NCI-H128 (cell line): ENCODE measurements around the gene AXL.
"Not testable (repeated sequence)": the region's sequence is repeated elsewhere in the genome, so short reads cannot be mapped to it uniquely, and the experiment has no call there.

Experiments
- DNase-seq: peaks from one replicate; lab custom pipeline; 2025; ENCODE audit not compliant: unreplicated experiment; lab: John Stamatoyannopoulos, UW

Gene AXL

DNA sequence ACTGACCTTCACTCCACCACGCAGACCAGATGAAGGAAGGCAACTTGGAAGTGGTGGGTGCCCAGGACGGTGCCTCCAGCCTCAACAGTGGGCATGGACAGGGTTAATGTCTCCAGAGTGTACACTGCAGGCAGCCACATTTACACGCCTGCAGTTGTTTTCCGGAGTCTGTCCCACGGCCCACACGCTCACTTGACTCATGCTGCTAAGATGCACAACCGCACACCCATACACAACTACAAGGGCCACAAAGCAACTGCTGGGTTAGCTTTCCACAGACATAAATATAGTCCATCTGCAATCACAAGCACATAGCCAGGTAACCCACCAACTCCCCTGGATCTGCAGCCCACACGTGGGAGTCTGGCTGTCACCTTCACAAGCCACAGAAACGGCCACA, 12.6 kb upstream of the AXL start:
- DNase-seq, result no peak

DNA sequence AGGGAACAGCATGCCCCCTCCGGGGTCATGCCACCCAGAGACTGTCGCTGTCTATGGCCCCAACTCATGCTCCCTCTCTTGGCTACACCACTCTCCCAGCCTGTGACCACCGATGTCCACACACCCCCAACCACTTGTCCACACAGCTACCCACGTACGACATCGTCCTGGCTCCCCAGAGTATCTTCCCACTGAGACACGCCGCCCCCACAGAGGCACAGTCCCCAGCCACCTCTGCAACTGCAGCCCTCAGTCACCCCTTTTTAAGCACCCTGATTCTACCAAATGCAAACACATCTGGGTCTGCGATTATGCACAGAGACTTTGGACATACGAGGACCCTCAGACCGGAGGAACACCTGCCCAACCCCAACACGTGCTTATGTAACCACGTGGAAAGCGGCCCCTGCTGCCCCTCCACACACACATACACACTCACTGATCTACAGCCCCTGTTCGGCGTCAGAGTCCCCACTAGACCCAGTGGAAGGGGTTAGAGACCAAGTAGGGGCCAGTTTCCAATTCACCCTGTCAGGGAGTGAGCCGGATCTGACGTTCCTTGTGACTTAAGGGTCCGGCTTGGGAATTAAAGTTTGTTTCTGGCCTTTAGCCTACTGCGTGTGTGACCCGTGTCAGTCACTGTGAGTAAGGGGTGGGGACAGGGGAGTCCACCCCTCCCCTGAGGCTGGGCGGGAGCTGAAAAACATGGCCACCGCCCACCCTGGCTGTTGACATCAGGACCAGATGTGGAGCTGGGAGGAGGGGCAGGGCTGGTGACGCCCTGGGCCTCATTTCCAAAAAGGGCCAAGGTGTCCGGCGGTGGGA, 11.9 kb upstream of the AXL start:
- no peak for DNase-seq

DNA sequence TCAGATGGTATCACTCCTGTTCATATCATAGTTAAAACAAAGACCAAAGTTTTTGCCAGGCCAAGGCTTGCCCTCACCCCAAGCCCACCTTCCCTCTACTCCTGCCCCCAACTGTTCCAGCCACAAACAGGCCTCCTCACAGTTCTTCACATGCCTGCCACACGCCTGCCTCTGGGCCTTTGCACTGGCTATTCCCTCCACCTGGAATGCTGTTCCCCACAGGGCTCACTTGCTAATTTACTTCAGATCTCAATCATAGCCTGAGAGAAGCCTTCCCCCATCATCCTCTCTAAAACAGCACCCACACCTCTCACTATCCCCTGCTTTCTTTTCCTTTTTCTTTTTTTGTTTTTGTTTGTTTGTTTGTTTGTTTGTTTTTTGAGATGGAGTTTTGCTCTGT, 4.9 kb upstream of the AXL start:
- no peak for DNase-seq

DNA sequence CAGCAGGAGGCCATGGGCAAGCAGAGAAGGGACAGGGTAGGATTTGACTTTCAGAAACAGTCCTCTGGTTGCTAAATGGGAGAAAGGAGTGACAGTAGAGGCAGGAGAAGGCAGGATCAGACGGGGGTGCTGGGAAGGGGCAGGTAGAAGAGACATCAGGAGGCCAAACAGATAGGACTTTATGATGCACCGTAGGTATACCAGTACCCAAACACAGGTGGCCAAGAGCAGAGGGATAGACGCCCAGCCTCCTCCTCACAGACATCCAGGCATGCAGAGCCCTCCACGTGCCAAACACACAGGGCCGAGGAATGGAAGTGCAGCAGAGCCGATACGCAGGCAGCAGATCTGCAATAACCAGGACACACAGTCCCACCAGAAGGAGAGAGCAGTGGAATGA, 1.3 kb upstream of the AXL start:
- DNase-seq, result no peak

DNA sequence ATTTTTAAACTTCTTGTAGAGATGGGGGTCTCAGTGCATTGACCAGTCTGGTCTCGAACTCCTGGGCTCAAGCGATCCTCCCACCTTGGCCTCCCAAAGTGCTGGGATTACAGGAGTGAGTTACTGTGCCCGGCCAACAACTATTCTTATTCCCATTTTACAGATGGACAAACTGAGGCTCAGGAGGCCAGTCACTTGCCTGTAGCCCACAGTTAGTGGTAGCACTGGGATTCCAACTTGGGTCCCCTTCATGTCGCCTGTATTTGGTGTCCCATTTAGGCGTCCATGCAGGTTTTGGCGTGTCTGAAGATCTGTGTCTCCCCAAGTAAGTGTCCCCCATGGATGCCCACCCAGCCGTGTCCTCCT, 791 bp upstream of the AXL start:
- DNase-seq, result no peak

DNA sequence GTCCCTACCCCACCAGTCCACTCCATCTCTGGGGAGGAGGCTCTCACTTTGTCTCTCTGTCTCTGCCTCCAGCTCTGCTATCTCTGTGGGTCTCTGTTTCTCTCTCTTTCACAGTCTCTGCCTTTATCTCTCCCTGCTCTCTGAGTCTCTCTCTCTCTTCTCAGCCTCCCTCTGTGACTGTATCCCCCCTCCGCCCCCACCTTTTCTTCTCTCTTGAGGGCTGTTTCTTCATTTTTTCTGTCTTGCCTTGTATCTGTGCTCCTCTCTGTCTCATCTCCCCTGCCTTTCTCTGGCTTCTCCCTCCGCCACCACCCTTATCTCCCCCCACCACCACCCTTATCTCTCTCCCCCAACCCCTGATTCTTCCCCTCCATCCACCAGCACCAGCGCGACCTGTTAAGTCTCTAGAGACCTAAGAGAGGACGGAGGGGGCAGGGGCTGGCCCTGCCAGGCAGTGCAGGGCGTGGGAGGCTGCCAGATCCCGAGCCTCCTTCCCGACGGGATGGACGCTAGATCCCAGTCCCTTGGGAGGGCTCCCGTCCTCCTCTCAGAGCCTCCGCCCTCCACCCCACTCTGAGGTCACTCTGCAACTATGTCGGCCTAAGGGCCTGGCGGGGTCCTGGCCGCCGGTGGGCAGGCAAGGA, 1.0 kb downstream of the AXL start:
- DNase-seq, result no peak

DNA sequence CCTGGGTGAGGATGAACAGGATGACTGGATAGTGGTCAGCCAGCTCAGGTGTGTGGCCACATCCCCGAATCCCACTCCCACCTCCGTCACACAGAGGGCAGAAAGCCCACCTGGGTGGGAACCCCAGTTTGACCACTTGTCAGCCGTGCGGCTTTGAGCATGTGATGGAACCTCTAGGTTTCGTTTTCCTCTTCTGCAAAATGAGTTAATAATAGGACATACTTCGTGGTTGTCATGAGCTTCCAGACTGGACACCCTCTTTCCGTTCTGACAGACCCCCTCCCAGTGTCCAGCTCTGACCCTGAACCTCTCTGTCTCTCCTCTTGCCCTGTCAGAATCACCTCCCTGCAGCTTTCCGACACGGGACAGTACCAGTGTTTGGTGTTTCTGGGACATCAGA, 1.8 kb downstream of the AXL start:
- no peak for DNase-seq

DNA sequence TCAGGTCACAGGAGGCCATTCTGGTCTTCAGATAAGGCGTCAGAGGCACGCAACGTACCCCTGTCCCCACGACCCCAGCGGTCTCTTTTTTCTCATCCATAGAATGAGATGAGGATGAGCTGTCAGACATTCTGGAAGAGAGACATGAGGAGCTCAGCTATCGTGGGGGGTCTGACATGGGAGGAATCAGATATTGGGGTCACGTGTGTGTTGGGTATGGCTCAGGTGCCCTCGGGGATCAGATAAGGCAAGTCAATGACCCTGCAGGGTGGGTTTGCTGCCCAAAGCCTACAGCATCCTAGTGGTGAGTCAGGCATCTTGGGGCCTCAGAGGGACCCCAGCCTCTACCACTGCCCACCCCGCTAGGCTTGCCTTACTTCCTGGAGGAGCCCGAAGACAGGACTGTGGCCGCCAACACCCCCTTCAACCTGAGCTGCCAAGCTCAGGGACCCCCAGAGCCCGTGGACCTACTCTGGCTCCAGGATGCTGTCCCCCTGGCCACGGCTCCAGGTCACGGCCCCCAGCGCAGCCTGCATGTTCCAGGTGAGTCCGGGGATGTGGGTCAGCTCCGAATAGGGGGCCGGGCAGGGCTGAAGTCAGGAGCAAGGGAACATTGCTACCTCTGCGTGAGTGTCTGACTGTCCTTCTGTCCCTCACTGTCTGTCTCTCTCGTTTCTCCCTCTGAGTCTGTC, 2.6 kb downstream of the AXL start:
- no peak for DNase-seq

DNA sequence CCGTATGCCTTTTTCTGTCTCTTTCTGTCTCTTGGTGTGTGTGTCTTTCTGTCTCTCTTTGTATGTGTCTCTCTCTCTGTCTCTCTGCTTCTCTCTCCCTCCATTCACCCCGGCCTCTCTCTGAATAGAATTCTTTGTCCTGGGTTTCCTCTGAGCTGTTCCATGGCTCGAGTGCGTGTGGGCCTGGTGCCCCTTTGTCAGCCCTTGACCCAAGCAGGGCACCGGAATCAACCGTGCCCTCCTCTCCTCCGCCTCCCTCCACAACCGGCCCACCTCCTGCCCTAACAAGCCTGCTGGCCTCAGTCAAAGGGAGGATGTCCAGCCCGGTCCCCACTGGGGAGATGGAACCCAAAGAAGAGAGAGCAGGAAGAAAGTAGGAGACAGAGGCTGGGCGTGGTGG, 3.2 kb downstream of the AXL start:
- DNase-seq, result no peak

DNA sequence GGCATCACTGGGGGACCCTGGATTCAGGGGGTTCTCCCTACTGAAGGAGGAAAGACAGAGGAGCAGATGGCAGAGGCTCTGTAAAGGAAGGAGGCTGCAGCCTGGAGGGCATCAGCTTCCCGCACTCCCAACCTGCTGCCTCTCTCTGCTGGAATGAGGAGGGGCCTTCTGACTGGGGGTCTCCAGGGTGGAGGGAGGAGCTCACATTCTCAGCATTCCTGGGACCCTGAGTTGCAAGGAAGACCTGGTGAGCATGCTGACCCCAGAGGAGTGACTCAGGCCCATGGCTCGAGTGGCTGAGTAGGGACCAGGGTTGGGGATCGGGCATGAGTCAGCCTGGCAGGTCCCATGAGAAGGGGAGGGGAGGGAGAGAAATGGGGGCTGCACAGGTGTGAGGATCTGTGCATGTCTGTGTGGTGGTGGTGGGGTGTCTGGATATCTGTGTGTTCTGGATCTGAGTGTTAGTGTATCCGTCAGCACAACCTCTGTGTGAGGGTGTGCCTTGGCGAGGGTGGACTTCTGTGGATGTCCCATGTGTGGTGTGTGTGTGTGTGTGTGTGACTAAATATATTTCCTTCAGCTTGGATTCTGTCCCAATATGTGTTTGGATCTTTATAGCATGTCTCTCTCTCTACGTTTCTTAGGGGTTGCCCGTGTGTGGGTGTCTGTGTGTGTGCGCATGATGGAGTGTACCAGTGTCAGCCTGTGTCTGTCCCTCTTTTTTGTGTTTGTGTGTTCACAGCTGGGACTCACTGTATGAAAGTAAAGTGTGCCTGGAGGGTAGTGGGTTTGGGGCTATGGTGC, 4.6 kb downstream of the AXL start:
- no peak for DNase-seq

DNA sequence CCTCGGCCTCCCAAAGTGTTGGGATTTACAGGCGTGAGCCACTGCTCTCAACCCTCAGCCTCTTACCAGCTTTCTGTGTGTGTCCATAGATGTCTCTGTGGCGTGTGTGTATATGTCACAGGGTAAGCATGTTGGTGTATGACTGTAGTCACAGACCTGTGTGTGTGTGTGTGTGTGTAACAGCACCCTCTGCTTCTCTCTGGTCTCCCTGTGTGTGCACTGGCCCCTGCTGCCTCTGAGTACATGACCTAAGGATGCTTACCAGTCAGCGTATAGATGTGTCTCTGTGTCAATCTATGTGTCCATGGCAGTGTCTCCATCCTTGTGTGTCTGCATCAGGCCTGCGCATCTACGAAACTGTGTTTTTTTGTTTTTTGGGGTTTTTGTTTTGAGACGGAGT, 5.6 kb downstream of the AXL start:
- no peak for DNase-seq

DNA sequence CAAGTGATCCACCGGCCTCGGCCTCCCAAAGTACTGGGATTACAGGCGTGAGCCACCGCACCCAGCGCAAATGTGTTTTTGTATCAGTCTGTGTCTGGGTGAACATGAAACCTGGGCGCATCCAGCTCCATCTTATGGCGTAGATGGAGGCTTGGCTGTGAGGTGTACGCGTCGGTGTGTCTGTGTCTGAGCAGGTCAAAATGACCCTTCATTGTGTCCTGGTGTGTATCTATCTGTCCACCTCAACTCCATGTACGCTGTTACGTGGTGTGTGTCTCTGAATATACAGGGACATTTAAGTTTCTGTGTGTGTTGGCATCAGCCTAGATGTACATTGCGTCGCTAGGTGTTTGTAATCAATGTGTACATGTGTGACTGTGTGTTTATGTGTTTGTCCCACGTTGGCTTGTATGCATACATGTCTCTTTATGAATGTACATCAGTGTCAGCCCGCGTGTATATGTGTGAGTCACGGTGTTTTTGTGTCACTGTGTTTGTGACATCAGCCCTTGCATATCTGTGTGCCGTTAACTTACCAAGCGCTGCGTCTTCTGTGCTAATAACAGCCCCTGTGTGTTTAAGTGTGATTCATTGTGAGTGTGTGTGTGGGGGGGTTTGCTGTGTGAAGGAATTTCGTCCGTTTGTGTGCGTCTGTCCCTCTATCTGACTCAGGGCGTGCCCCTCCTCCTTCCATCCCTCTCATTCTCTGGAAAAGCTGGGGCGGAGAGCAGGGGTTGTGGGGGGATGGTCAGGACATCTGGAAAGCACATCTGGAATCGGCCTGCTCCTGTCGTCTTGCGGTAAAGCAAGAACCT, 6.4 kb downstream of the AXL start:
- DNase-seq, result no peak

DNA sequence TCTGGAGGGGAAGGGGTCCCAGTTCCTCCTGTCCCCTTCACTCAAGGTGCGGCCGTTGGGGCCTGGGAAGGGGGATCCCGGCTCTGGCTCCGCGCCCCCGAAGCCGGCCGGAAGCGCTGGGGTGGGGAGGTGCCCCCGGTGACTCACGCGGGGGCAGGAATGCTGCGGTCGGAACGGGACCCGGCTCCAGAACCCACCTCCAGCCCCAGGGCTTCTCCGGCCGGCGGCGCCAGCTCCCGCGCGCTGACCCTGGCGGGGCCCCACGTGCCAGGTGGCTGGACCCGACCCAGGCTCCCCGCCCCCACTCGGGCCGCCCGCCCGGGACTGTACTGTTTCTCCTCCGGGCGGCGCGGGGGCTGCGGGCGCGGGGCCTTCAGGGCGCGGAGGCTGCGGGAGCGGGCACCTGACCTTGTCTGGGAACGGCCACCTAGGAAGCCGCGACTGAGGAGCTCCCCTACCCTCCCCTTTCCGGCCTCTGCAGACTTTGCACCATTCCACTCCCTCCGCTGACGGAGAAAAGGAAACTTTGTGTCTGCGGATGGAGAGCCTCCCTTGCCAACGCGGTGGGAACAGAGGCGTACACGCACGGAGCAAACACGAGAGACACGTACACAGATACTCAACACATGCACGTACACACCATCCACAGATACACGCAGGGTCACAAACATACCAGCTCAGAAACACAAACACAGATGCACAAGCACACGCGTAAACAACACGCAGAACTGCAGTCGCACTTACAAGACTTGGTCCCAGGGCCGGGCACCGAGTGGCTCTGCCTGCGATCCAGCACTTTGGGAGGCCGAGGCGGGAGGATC, 7.2 kb downstream of the AXL start:
- no peak for DNase-seq

DNA sequence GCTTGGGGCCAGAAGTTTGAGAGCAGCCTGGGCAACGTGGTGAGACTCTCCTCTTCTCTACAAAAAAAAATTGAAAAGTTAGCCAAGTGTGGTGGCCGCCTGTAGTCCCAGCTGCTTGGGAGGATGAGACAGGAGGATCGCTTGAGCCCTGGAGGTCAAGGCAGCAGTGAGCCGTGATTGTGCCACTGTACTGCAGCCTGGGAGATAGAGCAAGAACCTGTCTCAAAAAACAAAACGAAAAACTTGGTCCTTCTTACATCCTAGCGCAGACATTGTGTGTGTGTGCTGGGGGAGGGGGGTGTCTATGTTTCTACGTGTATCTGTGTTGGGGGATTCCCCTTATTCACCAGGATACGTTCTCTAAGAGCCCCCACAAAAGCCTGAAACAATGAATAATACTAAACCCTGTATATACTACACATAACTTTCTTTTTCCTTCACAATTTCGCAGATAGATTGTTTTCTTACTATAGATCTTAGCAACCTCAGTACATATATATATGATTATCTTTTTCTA, 7.9 kb downstream of the AXL start:
- no peak for DNase-seq

DNA sequence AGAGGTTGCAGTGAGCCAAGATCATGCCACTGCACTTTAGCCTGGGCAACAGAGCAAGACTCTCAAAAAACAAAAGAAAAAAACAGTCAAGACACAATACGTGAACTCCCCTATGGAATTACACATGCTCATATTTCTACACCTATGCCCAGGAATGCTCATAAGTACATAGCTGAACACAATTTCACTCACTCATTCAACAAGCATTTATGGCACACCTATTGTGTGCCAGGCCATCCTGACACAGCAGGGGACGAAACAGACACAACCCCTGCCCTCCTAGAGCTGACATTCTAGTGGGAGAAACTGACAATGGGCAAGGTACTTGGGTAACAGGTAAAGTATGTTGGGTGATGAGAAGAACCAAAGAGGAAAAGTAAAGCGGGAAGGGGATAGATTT, 9.5 kb downstream of the AXL start:
- no peak for DNase-seq

DNA sequence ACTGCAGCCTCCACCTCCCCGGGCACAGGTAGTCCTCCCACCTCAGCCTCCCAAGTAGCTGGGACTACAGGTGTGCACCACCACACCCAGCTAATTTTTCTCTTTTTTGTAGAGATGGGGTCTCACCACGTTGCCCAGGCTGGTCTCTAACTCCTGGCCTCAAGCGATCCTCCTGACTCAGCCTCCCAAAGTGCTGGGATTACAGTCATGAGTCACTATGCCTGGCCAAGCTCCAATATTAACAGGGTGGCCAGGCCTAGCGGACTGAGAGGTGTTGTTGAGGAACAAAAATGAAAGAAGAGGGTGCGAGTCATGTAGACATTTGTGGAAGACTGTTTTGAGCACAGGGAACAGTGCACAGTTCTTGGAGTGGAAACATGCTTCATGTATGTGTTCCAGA, 10.3 kb downstream of the AXL start:
- DNase-seq, result not testable (repeated sequence)

DNA sequence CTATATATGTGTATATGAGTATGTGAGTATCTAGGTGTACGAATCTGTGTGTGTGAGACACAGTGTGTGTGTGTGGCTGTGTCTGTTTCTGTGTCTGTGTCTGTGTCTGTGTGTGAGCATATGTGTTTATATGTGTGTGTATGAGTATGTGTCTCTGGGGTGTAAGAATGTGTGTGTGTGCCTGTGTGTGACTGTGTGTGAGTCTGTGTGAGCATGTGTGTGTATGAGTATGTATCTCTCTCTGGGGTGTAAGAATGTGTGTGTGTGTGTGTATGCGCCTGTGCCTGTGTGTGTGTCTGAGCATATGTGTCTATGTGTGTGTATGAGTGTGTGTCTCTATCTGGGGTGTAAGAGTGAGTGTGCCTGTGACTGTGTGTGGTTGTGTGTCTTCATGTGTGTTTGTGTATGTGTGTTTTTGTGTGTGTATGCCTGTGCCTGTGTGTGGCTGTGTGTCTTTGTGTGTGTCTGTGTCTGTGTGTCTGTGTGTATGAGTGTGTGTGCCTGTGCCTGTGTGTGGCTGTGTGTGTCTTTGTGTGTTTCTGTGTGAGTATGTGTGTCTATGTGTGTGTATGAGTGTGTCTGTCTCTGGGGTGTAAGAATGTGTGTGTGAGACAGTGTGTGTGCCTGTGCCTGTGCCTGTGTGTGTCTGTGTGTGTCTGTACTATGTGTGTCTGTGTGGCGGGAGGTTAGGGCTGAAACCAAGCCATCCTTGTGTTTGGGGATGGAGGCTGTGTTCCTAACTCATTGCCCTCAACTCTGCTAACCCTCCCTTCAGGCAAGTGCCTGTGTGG, 11.2 kb downstream of the AXL start:
- no peak for DNase-seq

DNA sequence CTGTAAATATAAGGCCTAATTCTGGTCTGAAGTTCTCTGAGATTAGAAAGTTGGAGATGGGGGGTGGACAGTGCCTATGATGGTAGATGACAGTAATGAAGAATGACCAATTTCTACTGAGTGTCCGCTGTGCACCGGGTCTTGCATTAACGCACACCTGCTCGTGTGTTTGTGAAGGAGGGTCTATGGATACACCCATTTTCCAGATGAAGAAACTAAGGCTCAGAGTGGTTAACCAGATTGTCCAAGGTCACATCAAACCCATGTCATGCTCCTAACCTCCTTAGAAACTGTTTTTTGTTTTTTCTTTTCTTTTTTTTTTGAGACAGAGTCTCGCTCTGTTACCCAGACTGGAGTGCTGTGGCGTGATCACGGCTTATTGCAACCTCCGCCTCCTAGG, 13.7 kb downstream of the AXL start:
- DNase-seq, result no peak

DNA sequence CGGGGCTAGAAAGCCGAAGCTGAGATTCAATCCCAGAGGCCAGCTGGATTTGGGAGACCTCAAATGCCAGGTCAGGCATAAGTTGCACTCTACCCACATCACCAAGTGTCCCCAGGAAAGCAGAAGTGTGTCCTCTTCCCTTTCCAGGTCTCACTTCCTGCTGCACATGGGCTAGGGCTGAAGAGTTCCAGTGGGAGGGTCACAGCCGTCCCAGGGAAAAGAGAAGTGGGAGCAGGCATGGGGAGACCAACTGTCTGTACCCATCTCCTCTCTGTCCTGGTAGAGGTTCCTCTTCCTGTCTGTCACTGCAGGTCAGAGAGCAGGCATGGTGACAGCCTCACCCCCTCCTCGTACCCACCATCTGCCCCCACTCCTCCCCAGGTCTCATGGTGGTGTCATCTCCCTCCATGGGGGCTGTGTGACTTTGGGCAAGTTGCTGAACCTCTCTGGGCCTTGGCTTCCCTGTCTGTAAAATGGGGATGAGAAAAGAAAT, 14.8 kb downstream of the AXL start:
- no peak for DNase-seq
